Astrocyte of the cerebellum (primary cell): ENCODE measurements around the gene TNS3.

Source experiments
- DNase-seq: peaks from one replicate; pipeline ENCODE4 v3.0.0-alpha.2; 2011; ENCODE audit warnings: low read depth
- H3K4me3 ChIP-seq: 2 replicates; pipeline ENCODE4 v1.5.1; 2011; ENCODE audit warnings: mild to moderate bottlenecking, low read depth, low read length, moderate library complexity
- in situ Hi-C: cut with HindIII; loops from 2 replicates; pipeline ENCODE4 v1.10.0; 2017; ENCODE audit warnings: low sequenced_read_pairs
- TF ChIP-seq, protein P1 (sequence below): IDR thresholded peaks from 2 replicates; pipeline ENCODE4 v1.5.1; 2012; ENCODE audit warnings: low read length, low read depth, moderate library complexity, mild to moderate bottlenecking; ENCODE audit errors: missing control alignments

The TNS3 gene

DNA sequence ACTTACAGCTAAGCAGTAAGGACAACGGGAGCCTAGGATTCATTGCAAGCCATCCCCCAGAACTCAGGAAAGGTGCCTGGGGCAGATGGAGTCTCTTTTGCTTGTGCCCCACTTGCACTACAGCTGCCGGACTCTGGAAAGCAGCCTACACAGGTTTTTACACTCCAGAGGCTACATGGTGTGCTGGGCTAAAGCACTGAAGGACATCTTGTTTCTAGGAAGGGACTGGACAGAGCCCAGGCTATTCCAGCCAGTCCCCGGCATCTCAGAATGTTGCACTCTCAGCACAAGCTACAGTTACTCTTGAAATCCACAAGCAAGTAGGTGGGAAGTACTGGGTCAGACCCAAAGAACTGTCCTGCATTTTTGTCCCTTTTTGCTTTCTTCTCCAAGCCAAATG, 333.1 kb downstream of the TNS3 start:
- in situ Hi-C loops, result no loop called here
- DNase-seq, result no peak
- H3K4me3 ChIP-seq, result no peak overlapping the region
- TF ChIP-seq, protein P1, sequence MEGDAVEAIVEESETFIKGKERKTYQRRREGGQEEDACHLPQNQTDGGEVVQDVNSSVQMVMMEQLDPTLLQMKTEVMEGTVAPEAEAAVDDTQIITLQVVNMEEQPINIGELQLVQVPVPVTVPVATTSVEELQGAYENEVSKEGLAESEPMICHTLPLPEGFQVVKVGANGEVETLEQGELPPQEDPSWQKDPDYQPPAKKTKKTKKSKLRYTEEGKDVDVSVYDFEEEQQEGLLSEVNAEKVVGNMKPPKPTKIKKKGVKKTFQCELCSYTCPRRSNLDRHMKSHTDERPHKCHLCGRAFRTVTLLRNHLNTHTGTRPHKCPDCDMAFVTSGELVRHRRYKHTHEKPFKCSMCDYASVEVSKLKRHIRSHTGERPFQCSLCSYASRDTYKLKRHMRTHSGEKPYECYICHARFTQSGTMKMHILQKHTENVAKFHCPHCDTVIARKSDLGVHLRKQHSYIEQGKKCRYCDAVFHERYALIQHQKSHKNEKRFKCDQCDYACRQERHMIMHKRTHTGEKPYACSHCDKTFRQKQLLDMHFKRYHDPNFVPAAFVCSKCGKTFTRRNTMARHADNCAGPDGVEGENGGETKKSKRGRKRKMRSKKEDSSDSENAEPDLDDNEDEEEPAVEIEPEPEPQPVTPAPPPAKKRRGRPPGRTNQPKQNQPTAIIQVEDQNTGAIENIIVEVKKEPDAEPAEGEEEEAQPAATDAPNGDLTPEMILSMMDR, result no peak

DNA sequence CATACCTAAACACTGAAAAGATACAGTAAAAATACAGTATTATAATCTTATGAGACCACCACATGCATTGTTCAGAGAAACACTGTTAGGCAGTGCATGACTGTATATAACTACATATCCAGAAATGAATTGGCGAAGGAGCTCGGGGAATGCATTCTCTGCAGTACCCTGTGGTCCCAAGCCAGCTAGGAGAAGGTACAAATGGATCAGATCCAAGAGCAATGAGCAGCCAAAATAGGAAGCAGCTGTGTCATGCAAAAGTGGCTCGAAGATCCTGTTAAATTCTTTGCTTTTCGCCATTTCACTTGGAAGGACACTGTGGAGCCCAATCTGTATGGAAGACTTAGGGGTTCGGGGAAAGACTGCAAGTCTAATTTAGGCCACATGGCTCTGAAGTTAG, 334.8 kb downstream of the TNS3 start:
- TF ChIP-seq, protein P1, result no peak
- in situ Hi-C loops, result no loop called here
- no peak for DNase-seq
- no peak overlapping the region for H3K4me3 ChIP-seq

DNA sequence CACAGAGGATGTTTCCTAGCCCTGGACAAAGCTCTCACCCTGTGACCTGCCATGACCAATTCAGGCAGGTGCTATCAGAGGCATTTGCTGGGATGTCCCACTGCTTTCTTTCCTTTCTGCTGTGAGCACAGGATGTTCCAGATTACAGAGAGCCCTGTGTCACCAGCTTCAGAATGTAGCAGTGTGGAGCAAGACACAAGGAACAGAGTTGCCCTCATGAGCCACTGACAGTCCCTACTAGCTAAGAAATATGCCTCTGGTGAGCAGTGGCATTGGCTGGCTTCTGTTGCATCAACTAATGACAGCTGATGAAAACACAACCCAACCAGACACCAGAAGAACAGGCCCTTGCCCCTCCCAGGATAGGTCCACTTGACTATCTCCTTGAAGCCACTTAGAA, 337.2 kb downstream of the TNS3 start:
- in situ Hi-C loops, result no loop called here
- DNase-seq, result no peak
- TF ChIP-seq, protein P1, result no peak
- H3K4me3 ChIP-seq, result no peak overlapping the region

DNA sequence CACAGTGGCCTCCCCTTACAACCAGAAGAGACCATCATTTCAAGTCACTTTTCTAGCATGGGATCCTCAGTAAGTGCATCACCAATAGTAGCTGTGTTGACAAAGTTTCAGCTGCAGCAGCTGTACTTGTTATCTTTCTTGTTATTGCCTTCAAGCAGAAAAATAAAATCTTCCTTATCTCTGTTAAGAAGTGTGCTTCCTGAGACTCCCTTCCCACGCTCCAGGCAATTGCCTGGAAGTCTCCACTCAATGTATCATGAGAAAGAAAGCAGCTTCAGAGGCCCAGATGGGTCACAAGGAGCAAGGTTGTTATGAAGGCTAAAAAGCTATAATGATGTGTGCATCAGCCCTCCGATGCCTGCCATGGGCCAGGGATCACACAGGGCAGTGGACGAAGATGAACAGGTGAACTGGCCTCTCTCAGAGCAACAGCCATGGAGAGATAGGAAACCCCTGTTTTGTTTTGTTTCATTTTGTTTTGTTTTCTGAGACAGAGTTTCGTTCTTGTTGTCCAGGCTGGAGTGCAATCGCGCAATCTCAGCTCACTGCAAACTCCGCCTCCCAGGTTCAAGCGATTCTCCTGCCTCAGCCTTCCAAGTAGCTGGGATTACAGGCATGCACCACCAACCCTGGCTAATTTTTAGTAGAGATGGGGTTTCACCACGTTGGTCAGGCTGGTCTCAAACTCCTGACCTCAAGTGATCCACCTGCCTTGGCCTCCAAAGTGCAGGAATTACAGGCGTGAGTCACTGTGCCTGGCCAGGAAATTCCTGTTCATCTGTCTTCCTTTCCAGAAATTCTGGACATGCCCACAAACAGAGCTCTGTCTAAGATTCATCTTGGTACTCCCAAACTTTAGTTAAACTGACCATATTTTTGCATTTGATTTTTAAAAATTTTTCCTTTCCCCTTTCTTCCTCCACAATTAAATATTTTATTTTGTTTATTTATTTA, 340.5 kb downstream of the TNS3 start:
- DNase-seq, result no peak
- TF ChIP-seq, protein P1, result no peak
- in situ Hi-C loops, result no loop called here
- no peak overlapping the region for H3K4me3 ChIP-seq

DNA sequence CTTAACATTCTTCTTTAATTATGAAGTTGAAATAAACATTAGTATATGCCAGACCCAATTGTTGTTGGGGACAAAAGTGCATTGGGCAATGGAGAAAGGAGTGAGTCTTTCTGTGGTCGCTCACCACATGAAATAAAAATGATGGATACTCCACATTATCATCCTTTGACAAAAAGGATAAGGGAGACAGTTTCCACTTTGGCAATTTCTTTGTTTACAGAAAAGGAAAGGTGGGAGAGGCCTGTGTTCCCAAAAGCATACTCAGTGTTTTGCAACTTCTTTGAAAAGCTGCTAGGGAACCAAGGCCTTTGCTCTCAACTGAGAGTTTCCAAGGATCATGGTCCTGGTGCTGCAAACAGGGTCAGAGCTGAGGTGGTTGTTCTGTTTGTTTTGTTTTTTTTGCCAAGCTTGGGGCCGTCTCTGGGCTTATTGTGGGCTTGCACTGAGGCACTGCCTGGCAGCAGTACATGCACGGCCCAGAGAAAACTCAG, 341.9 kb downstream of the TNS3 start:
- TF ChIP-seq, protein P1, result no peak
- no peak for DNase-seq
- in situ Hi-C loops, result no loop called here
- H3K4me3 ChIP-seq, result no peak overlapping the region

DNA sequence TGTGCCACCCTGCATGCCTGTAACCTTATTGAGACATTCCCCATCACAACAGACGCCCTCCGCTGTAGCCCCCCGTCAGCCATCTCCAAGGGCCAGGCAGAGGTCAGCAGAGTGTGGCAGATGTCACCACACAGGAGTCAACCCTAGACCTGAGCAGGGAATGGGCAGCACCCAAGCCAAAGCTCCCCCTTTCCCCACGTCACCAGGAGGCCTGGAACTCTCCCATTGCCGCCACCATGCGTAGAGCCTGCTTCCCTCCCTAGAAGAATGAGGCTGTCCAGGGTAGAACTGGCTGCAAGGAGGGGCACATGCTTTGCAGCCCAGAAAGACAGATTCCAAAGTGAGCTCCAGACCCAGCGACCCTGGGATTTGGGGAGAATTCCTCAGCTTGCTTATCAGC, 342.9 kb downstream of the TNS3 start:
- in situ Hi-C loops, result no loop called here
- TF ChIP-seq, protein P1, result no peak
- no peak overlapping the region for H3K4me3 ChIP-seq
- no peak for DNase-seq
